CD4-positive, alpha-beta T cell treated with Interleukin-12 subunit alpha and Interleukin-12 subunit beta, for 1 hour (primary cell): ENCODE measurements around the gene LRMDA.
"Not testable (repeated sequence)": the region's sequence is repeated elsewhere in the genome, so short reads cannot be mapped to it uniquely, and the experiment has no call there.

ENCODE experiments used
- DNase-seq: peaks from one replicate; pipeline ENCODE4 v3.0.0-alpha.2; 2020

LRMDA gene

DNA sequence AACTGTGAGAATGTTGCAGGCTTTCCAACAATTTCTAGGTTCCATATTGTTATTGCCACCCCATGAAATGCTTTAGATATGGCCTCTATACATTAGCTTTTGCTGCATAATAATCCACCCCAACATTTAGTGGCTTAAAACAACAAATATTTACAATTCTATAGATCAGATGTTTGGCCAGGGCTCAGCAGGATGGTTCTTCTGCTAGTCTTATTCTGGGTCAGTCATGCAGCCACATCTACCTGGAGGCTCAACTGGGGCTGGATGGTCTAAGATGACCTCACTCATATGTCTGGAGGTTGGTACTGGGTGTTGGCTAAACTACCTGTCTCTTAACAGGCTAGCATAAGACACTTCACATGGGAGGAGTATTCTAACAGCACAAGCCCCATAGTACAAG lies 607.3 kb downstream of the LRMDA start:
- no peak for DNase-seq

DNA sequence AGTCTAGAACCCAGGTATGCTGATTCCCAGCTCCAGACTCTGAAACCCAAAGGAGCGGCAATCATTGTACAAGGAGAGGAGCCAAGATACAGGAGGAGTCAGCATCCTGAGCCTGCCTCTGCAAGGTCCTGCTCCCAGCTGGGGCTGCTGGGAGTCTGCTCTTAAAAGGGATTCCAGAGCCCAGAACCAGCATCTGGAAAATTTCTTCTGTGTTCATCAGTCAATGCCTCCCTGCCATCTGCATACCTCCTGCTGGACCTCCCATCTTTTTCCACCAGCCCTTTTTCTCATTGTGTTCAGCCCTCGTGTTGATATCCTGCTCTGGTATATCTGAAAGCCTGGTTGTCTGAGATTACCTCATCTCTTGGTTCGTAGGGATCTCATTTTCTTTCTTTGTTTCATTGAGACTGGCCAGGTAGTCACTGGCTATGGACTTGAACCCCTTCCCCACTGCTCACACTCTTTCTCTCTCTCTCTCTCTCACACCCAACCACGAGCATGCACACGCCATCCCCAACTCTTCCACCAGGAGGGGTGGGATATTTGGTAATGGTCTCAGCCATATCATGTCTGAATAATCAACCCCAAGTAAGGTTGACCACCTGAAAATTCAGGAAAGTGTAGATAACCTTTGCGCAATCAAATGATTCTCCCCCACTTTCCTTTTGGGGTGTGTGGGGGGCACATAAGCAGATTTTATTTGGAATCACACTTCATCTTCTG lies 608.8 kb downstream of the LRMDA start:
- no peak for DNase-seq

DNA sequence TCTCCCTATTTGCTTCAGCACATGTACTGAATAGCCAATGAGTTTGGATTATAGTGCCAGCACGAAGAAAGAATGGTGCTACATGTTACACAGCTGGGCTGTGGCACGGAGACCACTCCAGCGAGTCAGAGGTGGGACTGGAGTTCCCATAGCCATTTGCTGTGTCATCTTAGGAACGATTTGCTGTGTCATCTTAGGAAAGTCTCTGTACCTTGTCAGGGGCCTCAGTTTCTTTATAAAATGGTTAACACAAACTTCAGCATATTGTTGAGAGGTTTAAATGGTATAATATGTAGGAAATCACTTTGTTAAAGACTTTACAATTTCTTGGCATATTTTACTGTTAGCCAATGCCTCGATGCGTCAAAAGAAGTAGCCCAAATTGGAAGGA lies 609.4 kb downstream of the LRMDA start:
- no peak for DNase-seq

DNA sequence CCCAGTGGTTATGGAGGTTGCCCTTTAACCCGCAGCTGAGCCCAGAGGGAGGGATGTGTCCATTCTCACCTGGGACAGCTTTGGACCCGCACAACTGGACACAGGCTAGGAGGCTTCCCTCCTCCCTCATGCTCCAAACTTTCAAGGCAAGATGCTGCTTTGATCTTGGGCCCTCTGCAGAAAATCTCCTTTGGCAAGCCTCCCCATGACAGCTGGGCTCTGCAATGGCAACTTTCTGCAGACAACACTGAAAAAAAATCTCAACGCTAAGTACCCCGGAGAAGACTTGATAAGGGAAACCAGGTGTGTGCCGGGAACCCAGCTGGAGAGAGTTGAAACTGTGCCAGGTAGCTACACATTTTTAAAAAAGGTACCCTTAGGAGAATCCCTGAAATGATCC lies 610.1 kb downstream of the LRMDA start:
- no peak for DNase-seq

DNA sequence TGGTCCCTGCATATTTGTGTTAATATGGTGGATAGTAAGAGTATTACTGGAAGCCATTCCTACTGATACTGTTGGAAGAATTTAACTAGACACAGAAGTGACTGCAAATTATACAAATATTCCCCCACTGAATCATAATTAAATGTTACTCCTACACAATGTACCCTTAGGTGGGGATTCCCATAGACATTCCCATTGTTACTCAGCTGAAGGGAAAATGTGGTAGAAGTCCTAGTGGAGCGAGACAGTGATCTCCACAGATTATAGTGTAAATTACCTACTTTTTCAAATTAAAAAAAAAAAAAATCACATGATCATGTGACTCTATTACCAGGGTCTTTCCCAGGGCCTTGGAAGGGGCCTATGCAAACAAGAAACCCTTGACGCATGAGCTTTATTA lies 611.8 kb downstream of the LRMDA start:
- no peak for DNase-seq

DNA sequence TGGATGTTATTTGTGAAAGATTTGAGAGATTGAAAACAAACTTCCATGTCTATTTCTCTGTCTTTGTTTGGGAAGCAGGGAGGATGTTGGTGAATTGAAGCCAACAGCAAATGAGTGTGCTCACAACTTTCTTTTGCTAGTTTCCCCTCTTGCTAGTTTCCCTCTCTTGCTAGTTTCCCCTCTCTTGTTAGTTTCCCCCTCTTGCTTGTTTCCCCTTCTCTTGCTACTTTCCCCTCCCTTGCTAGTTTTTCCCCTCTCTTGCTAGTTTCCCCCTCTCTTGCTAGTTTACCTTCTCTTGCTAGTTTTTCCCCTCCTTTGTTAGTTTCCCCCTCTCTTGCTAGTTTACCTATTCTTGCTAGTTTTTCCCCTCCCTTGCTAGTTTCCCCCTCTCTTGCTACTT lies 613.3 kb downstream of the LRMDA start:
- DNase-seq, result no peak

DNA sequence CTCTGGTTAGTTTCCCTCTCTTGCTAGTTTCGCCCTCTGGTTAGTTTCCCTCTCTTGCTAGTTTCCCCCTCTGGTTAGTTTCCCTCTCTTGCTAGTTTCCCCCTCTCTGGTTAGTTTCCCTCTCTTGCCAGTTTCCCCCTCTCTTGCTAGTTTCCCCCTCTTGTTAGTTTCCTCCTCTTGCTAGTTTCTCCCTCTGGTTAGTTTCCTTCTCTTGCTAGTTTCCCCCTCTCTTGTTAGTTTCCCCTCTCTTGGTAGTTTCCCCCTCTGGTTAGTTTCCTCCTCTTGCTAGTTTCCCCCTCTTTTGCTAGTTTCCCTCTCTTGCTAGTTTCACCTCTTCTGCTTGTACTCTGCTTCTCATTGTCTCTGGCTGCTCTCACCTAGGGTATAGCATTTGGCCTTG lies 613.8 kb downstream of the LRMDA start:
- DNase-seq, result no peak

DNA sequence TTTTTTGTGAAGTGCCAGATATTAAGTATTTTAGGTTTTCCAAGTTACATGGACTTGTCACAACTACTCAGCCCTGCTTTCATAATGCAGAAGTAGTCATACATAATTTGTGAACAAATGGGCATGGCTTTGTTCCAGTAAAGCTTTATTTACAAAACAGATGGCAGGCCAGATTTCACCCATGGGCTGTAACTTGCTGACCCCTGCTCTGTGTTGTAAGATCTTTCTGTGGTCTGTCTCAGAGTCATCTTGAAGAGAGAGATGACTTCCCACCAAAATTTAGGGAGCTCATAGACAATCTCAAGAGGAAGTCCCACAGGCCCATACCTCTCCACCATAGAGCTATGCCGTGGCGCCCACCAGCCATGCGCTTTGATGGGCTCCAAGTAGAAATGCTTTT lies 616.1 kb downstream of the LRMDA start:
- no peak for DNase-seq

DNA sequence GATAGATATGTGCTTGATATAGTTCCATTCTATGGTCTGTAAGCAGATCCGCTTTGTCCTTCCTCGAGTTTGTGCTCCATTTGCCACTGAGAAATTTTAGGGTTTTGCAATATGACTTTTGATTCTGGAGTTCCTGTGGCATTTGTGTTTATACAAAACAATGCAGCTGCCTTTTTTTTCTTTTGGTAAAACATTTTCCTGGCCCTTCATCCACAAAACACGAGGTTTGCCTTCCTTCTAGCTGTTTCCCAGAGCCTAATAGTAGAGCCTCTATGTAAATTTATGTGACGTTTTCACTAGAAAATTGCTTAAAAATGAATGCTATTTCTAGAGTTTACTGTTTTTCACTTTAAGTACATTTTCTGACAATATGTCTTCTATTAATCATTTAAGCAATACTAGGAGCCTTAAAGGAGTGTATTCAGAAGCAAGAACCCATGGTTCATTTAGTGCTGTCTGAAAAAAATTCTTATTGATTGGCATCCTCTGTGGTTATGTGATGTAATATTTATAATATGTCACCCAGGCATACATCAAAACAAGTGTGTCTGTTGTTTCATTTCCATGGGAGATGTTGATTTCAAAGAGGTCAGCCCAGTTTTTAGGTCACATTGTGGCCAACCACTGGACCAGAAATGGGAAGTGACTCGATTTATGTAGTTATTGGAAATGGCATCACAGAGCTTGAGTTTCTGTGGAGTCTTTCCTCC lies 618.3 kb downstream of the LRMDA start:
- DNase-seq, result peak; percentile 8

DNA sequence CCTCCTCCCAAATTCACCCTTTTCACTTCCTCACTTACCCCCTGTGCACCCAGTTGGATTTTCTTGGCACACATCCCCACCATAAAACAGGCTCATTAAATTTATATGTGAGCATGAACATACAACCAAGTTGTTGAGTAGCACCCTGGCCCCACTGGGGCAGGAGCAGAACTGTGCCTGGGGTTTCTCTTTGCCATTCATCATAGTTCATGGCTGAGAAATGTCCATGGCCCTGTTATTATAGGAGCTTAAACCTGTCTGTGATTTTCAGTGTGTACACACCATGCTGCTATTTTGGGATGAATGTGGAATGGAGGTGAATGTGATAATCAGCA lies 618.8 kb downstream of the LRMDA start:
- DNase-seq, result no peak

DNA sequence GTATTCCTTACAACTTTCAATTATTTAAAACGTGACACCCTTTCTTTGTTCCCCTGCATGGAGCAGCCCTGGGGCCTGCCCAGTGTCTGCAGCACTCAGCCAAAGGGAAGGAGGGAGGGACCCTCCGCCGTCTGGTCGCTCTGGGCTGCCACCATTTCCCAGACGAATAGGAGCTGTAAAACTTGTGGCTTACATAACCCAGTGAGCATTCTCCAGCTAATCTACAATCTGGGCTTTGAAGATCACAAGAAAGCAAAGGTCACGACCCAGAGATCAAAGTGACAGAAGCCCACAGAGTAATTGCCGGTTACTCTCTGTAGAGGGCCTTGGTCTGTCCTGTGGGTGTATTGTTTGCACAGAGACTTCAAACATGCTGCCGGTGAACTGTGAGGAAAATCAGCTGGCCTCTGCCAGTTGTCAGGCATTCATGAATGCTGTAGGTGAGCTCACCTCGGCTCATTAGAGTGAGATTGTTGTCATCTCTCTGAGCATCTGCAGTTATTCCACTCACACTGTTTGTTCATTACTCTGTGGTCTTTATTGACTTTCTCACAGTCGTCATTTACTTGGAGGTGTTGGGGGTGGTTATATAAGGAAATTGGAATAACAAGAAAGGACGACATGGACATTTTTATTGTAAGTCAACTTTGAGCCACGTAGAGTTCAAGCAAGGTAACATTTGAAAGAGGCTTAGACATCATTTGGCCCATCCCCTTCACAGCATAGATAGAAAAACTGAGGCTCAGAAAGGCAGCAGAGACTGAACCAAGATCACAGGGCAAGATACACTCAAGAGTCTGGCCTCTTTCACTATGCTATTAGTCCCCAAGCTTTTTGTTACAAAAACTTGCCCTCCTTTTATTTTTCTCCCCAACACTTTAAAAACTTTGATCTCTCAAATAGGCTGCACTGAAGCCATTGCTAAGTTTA lies 619.8 kb downstream of the LRMDA start:
- no peak for DNase-seq

DNA sequence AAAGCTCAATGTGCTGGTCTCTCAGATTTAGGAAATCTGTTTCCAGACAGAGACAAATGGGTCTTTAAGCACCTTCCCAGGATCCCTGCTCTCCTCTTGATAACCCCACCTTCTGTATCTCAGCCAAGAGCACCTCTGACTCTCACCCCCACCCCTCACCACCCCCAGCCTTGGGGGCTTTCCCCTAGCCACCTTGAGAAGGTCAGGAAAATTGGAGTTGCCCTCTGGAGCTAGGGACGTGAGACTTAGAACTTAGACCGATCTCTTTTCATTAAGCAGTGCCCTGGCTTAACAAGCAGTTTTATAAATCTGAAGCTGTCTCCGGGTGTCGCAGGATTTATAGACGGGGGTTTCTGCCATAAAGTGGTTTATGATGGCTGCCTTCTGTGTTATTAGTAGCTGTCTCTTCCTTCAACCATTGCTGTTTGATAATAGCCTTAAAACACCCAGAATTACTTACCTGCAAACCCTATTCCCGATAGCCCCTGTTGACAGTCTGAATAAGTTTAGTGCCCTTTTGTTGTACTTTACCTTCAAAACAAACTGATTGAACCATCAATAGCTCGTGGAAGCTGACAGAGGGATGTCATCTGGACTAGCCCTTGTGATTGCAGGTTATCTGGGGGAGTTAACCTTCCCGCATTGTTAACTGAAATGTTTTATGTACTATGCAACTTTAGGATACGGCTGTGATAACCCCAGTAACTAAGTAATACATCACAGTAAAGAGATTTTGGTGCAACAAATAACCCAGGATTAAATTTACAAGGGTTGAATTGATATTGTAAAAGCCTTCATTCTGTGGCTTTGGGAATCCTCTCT lies 621.5 kb downstream of the LRMDA start:
- no peak for DNase-seq

DNA sequence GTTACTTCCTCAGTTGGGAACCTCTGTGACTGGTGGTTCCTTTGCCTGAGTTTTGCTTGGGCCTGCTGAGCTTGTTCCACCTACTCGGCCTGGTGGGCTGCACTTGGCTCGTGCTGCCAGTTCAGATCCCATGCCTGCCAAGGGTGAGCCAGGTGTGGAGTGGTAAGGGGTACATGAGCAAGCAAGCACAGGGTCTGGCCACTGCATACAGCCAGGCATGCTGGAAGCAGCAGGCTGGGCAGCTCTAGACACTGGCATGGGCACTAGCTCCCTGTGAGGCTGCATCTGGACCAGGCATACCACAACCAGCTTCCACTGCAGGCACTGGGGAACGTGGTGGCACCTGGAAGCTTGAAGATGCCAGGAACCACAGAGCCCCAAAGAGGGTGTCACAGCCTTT lies 624.0 kb downstream of the LRMDA start:
- no peak for DNase-seq

DNA sequence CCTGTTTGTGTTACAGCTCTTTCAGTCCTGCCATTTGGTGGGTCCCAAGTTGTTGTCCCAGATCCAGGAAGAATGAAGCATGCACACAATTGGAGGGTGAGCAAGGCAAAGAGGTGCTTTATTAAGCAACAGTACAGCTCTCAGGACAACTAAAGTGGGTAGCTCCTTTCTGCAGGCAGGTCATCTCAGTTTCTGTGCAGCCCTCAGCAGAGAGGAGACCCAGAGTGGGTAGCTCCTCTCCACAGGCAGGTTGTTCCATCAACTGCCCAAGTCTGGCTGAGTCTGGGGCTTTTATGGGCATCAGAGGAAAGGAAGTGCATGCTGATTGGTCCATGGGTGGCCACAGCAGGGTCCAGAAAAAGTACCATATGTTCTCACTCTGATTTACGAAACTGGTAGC lies 624.5 kb downstream of the LRMDA start:
- no peak for DNase-seq

DNA sequence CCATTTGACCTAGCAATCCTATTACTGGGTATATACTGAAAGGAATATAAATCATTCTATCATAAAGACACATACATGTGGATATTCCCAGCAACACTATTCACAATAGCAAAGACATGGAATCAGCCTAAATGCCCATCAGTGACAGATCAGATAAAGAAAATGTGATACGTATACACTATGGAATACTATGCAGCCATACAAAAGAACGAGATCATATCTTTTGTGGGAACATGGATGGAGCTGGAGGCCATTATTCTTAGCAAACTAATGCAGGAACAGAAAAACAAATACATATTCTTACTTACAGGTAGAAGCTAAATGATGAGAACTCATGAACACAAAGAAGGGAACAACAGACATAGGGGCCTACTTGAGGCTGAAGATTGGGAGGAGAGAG lies 629.6 kb downstream of the LRMDA start:
- not testable (repeated sequence) for DNase-seq

DNA sequence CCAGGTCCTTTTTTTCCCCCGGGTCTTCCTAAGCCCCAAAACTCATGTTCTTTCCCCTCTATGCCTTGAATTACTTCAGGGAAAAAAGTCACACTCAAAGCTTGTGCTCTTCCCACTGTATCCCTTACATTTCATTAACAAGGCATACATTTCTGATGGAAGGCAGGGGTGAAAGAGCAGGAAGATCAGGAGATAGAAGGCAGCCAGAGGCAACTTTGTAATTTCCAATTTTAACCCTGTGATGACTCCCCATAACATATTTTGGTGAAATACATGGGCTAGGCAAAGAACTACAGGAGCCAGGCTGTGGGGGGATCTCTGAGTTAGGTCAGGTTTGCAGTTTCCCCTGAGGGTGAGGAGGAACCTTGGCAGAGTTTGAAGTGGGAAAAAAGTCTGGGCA lies 635.0 kb downstream of the LRMDA start:
- DNase-seq, result no peak

DNA sequence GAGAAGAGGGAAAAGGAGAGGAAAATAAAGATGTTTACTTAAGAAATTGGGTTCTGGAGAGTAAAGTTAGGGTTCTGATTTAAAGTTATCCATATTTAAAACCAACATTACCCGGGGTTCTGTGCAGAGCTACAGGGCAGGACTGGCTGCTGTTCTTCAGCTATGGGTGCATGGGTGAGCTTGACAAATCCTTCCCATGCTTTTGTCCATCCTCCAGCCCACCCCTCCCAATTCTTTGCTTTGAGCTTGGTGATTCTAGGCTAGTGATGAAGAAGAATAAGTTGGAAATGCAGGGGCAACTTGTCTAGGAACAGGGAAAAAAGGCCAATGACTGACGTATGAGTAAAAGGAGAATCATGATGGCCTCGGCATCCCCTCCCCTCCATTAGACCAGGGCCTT lies 636.0 kb downstream of the LRMDA start:
- DNase-seq, result no peak

DNA sequence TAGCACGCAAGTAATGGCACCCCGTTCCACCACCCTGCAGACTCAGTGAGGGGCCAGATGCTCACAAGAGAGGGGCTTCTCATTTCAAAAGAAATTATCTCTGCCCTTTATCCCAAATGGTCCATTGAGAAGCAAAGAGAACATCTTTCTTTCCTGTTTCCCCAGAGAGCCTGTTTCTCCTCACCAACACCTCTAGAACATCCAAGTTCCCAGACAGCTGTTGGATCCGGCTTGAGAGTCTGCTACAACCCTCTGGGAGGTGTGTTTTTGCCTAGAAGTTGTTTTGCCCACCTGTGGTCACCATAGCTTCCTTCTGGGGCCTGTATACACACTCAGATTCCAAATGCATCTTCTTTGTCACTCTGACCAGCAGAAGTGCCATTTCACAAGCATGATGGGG lies 637.4 kb downstream of the LRMDA start:
- DNase-seq, result no peak

DNA sequence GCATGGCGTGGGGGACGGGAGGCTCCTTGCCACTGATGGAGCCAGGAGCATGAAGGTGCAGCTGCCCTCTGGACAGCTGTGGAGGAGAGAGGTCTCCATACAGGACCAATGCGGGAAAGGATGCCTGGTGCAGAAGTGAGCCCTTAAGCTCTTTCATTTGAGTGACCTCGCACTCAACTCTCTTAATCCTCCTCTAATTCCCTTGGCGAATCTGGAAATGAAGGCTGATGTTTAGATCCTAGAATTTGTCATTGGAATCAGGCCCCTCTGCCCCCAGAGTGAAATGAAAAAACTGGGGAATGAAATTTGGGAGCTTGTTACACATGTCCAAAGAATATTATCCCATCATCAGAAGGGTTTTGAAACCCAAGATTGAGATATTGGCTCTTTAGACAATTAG lies 639.5 kb downstream of the LRMDA start:
- DNase-seq, result no peak

DNA sequence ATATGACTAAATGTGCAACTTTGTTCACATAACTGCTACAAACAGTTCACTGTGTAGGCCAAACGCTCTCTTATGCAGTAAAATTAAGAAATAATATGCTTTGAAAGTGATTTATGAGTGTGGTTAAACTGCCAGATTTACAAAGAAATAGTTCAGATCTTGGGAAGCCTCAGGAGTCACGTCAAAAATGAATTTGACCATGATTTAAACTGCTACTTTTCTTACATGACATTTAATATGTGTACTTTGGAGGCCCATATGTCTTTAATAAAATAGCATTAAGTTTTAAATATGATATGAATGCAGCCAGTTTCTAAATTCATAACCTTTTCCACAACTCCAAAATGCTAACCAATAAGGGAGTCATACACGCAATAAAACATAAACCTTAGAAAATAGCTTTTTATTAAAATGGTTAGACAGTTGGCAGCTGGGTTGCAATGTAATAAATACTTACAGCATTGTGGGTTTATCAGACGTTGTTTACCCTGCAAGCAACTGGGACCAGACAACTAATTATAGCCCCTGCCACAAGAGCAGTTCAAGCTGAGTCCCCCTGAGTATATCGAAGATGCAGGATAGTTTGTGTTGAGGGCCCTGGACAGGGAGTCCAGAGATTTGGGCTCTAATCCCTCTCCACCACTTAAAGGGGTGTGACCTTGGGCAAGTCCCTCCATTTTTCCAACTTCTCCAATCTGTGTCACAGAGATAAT lies 640.4 kb downstream of the LRMDA start:
- no peak for DNase-seq

DNA sequence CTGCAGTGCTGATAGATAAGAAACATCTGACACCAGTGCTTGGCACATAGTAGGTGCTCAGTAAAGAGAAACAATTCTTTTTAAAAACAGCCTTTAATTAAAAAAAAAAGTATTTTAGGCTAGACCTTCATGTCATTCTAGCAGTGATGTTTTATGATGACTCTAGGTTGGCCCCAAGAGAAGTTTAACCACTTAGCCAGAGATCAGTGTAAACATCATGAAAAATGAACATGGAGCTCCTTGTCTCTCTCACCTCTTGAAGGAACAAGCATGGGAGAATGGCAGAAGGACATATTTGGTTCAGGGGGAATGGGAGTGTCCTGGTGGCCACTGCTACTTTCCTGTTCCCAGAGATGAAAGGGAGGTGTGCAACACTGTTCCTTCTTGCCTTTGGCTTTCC lies 641.0 kb downstream of the LRMDA start:
- DNase-seq, result no peak

DNA sequence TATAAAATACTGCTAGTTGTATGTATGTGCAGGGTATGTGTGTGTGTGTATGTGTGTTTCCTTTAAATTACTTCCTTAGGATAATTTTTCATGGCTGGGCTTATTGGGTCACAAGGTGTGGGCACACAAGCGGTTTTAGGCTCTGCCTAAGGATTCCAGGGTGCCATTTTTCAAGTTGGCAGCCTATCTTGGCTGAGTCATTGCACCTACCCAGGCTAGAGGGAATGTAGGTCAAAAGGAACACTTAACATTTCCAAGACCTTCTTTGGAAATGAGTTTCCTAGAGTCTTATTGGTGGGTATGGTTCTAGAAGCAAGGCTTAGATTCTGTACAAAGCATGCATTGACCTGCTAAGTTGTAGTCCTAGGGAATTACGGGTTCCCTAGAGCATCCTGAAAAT lies 642.1 kb downstream of the LRMDA start:
- no peak for DNase-seq
